ENCODE data around the gene SLC6A1.

DNA sequence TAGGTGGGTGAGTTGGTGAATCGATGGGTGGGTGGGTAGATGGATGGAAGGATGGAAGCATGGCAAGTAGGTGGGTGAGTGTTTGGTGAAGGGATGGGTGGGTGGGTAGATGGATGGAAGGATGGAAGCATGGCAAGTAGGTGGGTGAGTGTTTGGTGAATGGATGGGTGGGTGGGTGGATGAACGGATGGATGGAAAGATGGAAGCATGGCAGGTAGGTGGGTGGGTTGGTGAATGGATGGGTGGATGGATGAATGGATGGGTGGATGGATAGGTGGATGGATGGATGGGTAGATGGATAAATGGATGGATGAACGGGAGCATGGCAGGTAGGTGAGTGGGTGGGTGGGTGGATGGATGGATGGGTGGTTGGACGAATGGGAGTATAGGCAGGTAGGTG lies 65.1 kb downstream of the SLC6A1 start:
- TF ChIP-seq EZH2 (IDR thresholded peaks at IDR 0.05; ENCODE audit: borderline replicate concordance, low read depth, low read length, poor library complexity, severe bottlenecking) = no peak
- TF ChIP-seq, protein P1, sequence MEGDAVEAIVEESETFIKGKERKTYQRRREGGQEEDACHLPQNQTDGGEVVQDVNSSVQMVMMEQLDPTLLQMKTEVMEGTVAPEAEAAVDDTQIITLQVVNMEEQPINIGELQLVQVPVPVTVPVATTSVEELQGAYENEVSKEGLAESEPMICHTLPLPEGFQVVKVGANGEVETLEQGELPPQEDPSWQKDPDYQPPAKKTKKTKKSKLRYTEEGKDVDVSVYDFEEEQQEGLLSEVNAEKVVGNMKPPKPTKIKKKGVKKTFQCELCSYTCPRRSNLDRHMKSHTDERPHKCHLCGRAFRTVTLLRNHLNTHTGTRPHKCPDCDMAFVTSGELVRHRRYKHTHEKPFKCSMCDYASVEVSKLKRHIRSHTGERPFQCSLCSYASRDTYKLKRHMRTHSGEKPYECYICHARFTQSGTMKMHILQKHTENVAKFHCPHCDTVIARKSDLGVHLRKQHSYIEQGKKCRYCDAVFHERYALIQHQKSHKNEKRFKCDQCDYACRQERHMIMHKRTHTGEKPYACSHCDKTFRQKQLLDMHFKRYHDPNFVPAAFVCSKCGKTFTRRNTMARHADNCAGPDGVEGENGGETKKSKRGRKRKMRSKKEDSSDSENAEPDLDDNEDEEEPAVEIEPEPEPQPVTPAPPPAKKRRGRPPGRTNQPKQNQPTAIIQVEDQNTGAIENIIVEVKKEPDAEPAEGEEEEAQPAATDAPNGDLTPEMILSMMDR (conservative IDR thresholded peaks at IDR 0.05; ENCODE audit: low read depth, low read length) = no peak
